ENCODE data around the gene FER.

Gene FER

DNA sequence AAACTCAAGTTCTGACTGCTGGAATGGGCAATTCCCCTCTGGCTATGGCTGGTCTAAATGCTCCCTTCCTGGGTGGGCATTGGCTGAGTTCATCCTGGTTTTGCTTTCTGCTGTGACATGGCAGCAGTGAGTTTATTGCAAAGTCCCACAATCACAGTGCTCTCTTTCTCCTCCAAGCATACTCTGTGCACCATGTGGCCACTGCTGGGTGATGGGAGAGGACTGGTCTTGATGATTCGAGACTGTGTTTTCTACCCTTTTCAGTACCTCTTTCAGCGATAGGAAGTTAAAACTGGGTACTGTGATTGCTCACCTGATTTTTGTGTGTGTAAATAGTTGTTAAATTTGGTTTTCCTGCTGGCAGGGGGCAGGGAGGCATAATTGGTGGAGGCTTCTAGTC lies 49.7 kb downstream of the FER start:
- 96 to 100% methylated on average over 2 of the region's 2 CpGs for WGBS, 2 experiments

DNA sequence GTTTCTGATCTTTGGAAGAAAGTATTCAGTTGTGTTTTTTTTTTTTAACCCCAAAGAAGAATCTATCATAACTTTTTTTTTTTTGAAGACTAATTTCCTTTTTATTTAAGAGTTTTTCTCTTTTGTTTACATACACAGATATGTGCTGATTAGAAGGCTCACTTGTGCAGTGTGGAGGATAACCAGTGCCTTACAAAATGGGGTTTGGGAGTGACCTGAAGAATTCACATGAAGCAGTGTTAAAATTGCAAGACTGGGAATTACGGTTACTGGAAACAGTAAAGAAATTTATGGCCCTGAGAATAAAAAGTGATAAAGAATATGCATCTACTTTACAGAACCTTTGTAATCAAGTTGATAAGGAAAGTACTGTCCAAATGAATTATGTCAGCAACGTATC lies 50.3 kb downstream of the FER start:
- H3K36me3 ChIP-seq (ENCODE audit: control insufficient read depth, insufficient read depth, low read length), result no peaks in the 10 kb centered on the region
- H3K9me3 ChIP-seq (ENCODE audit: control insufficient read depth, low read length), result no peaks in the 10 kb centered on the region
- no peak overlapping the region for H3K4me3 ChIP-seq (ENCODE audit: insufficient read depth, low read depth, low read length)
- H3K4me1 ChIP-seq (ENCODE audit: control insufficient read depth, insufficient read depth, low read length), result no peaks in the 10 kb centered on the region
- H3K27ac ChIP-seq (ENCODE audit: insufficient read depth, low read depth, low read length, poor library complexity, severe bottlenecking), result no peak overlapping the region
- 87 to 96% methylated on average over 1 of the region's 2 CpGs for WGBS, 2 experiments
- no peaks in the 10 kb centered on the region for H3K27me3 ChIP-seq (ENCODE audit: control insufficient read depth, insufficient read depth, low read length, poor library complexity, severe bottlenecking)

More for the DNA sequence above, 49.7 kb downstream of the FER start:
- no peaks in the 10 kb centered on the region for H3K36me3 ChIP-seq (ENCODE audit: control insufficient read depth, insufficient read depth, low read length)
- no peaks in the 10 kb centered on the region for H3K4me1 ChIP-seq (ENCODE audit: control insufficient read depth, insufficient read depth, low read length)
- no peak overlapping the region for H3K27ac ChIP-seq (ENCODE audit: insufficient read depth, low read depth, low read length, poor library complexity, severe bottlenecking)
- H3K27me3 ChIP-seq (ENCODE audit: control insufficient read depth, insufficient read depth, low read length, poor library complexity, severe bottlenecking), result no peaks in the 10 kb centered on the region
- no peak overlapping the region for H3K4me3 ChIP-seq (ENCODE audit: insufficient read depth, low read depth, low read length)
- no peaks in the 10 kb centered on the region for H3K9me3 ChIP-seq (ENCODE audit: control insufficient read depth, low read length)

DNA sequence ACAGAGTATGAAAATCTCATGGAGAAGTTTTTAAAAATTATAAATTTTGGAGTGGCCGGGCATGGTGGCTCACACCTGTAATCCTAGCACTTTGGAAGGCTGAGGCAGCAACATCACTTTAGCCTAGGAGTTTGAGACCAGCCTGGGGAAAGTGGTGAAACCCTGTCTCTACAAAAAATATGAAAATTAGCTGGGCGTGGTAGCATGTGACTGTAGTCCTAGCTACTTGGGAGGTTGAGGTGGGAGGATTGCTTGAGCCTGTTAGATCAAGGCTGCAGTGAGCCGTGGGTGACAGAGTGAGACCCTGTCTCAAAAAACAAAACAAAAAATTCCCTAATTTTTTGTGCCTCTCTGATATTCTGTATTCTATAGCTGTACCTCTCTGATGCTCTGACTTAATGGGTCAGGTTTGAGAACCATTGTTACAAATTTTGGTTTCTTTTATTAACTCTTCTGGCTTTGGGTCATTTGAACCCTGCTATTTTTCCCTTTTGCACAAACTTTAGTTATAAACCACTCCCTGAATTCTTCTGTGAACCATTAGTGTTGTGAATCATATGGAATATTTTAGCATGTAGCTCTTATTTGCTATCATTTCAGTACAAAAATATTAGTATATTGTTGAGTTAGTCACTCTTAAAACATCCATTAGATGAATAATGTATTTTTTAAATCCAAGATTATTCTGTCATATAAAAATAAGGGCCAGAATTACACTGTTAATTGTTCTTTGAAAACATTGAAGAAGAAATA lies 51.0 kb downstream of the FER start:
- Histone ChIP-seq H3K27me3 (ENCODE audit: control insufficient read depth, insufficient read depth, low read length, poor library complexity, severe bottlenecking) (no peaks in the 10 kb centered on the region), H3K27ac (ENCODE audit: insufficient read depth, low read depth, low read length, poor library complexity, severe bottlenecking) (no peak overlapping the region), H3K36me3 (ENCODE audit: control insufficient read depth, insufficient read depth, low read length) (no peaks in the 10 kb centered on the region), H3K4me3 (ENCODE audit: insufficient read depth, low read depth, low read length) (no peak overlapping the region), H3K9me3 (ENCODE audit: control insufficient read depth, low read length) (no peaks in the 10 kb centered on the region), H3K4me1 (ENCODE audit: control insufficient read depth, insufficient read depth, low read length) (no peaks in the 10 kb centered on the region)
- WGBS, 2 experiments, result 95 to 98% methylated on average over 3 of the region's 3 CpGs

DNA sequence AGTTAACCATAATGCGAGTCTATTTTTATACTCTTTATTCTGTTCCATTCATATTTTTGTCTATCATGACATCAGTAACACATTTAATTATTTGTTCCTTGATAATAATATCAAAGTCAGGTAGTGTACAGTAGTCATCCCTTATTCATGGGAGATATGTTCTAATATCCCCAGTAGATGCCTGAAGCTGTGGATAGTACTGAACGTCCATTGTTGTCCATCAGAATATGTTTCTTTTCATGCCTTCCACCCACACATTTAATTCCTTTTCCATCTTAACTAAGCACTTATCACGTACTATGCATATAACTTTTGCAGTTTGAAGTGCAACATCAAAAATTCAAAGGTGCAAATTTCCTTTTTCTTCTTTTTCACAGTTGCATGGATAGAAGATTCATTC lies 53.6 kb downstream of the FER start:
- Histone ChIP-seq H3K27me3 (ENCODE audit: control insufficient read depth, insufficient read depth, low read length, poor library complexity, severe bottlenecking) (no peaks in the 10 kb centered on the region), H3K4me3 (ENCODE audit: insufficient read depth, low read depth, low read length) (no peak overlapping the region), H3K36me3 (ENCODE audit: control insufficient read depth, insufficient read depth, low read length) (no peaks in the 10 kb centered on the region), H3K9me3 (ENCODE audit: control insufficient read depth, low read length) (no peaks in the 10 kb centered on the region), H3K4me1 (ENCODE audit: control insufficient read depth, insufficient read depth, low read length) (no peaks in the 10 kb centered on the region), H3K27ac (ENCODE audit: insufficient read depth, low read depth, low read length, poor library complexity, severe bottlenecking) (no peak overlapping the region)
- 90 to 94% methylated on average over 3 of the region's 3 CpGs for WGBS, 2 experiments

DNA sequence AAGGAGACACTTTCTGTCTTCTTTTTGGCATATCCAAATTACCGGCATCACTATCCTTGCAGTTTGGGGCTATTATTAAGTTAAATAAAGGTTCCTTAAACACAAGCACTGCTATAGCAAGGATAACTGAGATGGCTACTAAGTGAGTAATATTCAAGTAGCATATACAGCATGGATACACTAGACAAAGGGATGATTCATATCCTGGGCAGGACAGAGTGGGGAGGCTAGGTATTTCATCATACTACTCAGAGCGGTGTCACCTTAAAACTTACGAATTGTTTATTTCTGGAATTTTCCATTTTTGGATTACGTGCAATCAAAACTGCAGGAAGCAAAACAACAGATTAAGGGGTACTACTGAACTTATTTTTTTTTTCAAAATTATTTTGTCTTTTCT lies 54.1 kb downstream of the FER start:
- Histone ChIP-seq H3K27ac (ENCODE audit: insufficient read depth, low read depth, low read length, poor library complexity, severe bottlenecking) (no peak overlapping the region), H3K4me3 (ENCODE audit: insufficient read depth, low read depth, low read length) (no peak overlapping the region)
- WGBS, 2 experiments, result 93 to 97% methylated on average over 3 to 4 of the region's 4 CpGs

DNA sequence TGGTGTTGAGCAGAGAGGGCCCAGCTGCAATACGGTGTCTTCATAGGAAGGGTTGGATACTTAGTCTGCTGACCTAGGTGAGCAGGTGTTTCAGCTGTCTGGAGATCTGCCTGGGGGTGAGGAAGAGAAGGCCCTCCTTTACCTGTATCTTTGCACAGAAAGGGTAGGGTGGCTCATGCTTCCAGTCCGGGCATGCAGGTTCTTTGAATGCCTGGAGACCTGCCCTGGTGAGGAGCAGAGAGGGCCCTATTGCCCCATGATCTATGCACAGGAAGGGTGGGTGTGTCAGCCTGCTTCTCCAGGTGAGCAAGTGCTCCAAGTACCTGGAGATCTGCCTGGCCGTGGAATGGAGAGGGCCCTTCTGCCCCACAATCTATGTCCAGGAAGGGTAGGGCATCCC lies 63.0 kb downstream of the FER start:
- no peaks in the 10 kb centered on the region for H3K27me3 ChIP-seq (ENCODE audit: control insufficient read depth, insufficient read depth, low read length, poor library complexity, severe bottlenecking)
- no peak overlapping the region for H3K27ac ChIP-seq (ENCODE audit: insufficient read depth, low read depth, low read length, poor library complexity, severe bottlenecking)
- H3K9me3 ChIP-seq (ENCODE audit: control insufficient read depth, low read length), result no peaks in the 10 kb centered on the region
- H3K4me1 ChIP-seq (ENCODE audit: control insufficient read depth, insufficient read depth, low read length), result no peaks in the 10 kb centered on the region
- no peaks in the 10 kb centered on the region for H3K36me3 ChIP-seq (ENCODE audit: control insufficient read depth, insufficient read depth, low read length)
- H3K4me3 ChIP-seq (ENCODE audit: insufficient read depth, low read depth, low read length), result no peak overlapping the region
- 91 to 95% methylated on average over 3 of the region's 3 CpGs for WGBS, 2 experiments

More for the DNA sequence above, 54.1 kb downstream of the FER start:
- Histone ChIP-seq H3K9me3 (ENCODE audit: control insufficient read depth, low read length) (no peaks in the 10 kb centered on the region), H3K27me3 (ENCODE audit: control insufficient read depth, insufficient read depth, low read length, poor library complexity, severe bottlenecking) (no peaks in the 10 kb centered on the region), H3K4me1 (ENCODE audit: control insufficient read depth, insufficient read depth, low read length) (no peaks in the 10 kb centered on the region), H3K36me3 (ENCODE audit: control insufficient read depth, insufficient read depth, low read length) (no peaks in the 10 kb centered on the region)

DNA sequence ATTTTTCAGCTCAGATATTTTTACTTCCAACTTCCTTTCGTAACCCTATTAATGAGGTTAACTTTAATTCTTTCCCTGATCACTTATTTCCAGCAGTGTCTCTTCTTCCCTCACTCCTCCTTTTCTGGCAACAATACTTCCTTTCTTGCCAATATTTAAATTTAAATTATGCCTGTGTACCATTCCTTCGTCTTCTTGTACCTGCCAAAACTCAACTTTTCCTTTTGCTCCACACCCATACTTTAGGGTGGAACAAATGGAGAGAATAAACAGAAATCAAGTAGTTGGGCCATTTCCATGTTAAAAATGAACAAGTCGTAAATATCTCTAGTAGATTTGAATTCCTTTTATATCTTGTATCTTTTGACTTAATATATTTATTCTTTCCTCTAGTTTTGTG lies 66.0 kb downstream of the FER start:
- Histone ChIP-seq H3K4me3 (ENCODE audit: insufficient read depth, low read depth, low read length) (no peak overlapping the region), H3K36me3 (ENCODE audit: control insufficient read depth, insufficient read depth, low read length) (no peaks in the 10 kb centered on the region), H3K9me3 (ENCODE audit: control insufficient read depth, low read length) (no peaks in the 10 kb centered on the region), H3K27me3 (ENCODE audit: control insufficient read depth, insufficient read depth, low read length, poor library complexity, severe bottlenecking) (no peaks in the 10 kb centered on the region), H3K4me1 (ENCODE audit: control insufficient read depth, insufficient read depth, low read length) (no peaks in the 10 kb centered on the region), H3K27ac (ENCODE audit: insufficient read depth, low read depth, low read length, poor library complexity, severe bottlenecking) (no peak overlapping the region)
- WGBS, 2 experiments, result 93 to 98% methylated on average over 2 of the region's 3 CpGs

DNA sequence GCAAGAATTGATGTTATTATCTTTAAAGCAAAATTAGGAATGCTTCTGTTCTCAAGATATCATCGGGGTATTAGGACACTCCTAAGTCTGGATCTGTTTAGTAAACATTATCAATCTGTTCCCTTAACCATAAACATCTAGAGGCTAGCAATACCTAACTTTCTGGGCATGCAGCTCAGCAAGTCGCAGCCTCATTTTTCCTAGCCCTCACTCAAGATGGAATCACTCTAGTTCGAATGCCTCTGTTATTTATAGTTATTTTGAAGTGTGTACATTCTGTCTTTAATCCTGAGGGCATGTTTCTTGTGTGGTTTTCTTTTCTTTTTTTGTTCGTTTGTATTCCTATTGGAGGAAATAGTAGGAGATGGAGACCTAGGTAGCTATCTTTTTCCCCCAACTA lies 66.9 kb downstream of the FER start:
- H3K4me1 ChIP-seq (ENCODE audit: control insufficient read depth, insufficient read depth, low read length), result no peaks in the 10 kb centered on the region
- H3K36me3 ChIP-seq (ENCODE audit: control insufficient read depth, insufficient read depth, low read length), result no peaks in the 10 kb centered on the region
- H3K9me3 ChIP-seq (ENCODE audit: control insufficient read depth, low read length), result no peaks in the 10 kb centered on the region
- 92 to 94% methylated on average over 3 of the region's 4 CpGs for WGBS, 2 experiments
- H3K27me3 ChIP-seq (ENCODE audit: control insufficient read depth, insufficient read depth, low read length, poor library complexity, severe bottlenecking), result no peaks in the 10 kb centered on the region
- H3K27ac ChIP-seq (ENCODE audit: insufficient read depth, low read depth, low read length, poor library complexity, severe bottlenecking), result no peak overlapping the region
- H3K4me3 ChIP-seq (ENCODE audit: insufficient read depth, low read depth, low read length), result no peak overlapping the region

DNA sequence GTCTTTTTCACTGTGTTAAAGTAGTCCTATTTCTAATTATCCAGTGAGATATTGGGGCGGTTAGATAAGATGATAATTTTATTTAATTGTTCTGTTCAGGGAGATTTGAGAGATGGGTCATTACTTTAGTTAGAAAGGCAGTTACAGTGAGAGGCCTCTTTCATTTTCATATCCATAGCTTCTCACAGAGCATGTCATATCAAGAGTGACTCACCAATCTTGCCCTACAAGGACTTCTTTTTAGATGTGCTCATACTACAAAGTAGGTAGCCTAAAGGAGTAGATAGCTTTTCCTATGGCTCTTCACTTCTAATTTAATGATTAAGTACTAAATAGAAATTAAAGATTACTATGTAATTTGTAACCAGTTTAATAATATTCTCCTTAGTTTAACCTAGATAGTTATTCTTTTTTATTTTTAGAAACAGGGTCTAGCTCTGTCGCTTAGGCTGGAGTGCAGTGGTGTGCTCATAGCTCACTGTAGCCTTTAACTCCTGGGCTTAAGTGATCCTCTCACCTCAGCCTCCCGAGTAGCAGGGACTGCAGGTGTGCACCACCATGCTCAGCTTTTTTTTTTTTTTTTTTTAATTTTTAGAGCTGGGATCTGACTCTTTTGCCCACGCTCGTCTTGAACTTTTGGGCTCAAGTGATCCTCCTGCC lies 71.0 kb downstream of the FER start:
- Histone ChIP-seq H3K9me3 (ENCODE audit: control insufficient read depth, low read length) (no peaks in the 10 kb centered on the region), H3K27me3 (ENCODE audit: control insufficient read depth, insufficient read depth, low read length, poor library complexity, severe bottlenecking) (no peaks in the 10 kb centered on the region), H3K4me3 (ENCODE audit: insufficient read depth, low read depth, low read length) (no peak overlapping the region), H3K36me3 (ENCODE audit: control insufficient read depth, insufficient read depth, low read length) (no peaks in the 10 kb centered on the region), H3K4me1 (ENCODE audit: control insufficient read depth, insufficient read depth, low read length) (no peaks in the 10 kb centered on the region), H3K27ac (ENCODE audit: insufficient read depth, low read depth, low read length, poor library complexity, severe bottlenecking) (no peak overlapping the region)
- WGBS, 2 experiments, result 89 to 93% methylated on average over 5 of the region's 5 CpGs

DNA sequence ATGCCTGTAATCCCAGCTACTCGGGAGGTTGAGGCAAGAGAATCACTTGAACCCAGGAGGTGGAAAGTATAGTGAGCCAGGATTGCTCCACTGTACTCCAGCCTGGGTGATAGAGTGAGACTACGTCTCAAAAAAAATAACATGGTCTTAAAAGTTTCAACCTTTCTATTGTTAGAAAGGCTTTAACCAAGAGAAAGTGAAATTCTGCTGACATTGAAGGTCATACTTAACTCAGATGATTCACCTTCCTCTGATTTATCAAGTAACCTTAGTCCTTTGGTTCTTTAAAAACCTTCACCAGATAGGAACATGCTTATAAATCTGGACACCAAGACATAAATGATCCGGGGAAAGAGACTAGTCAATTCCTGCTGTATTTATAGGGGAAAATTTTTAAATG lies 73.3 kb downstream of the FER start:
- H3K36me3 ChIP-seq (ENCODE audit: control insufficient read depth, insufficient read depth, low read length), result no peaks in the 10 kb centered on the region
- no peaks in the 10 kb centered on the region for H3K4me1 ChIP-seq (ENCODE audit: control insufficient read depth, insufficient read depth, low read length)
- H3K27ac ChIP-seq (ENCODE audit: insufficient read depth, low read depth, low read length, poor library complexity, severe bottlenecking), result no peak overlapping the region
- no peaks in the 10 kb centered on the region for H3K27me3 ChIP-seq (ENCODE audit: control insufficient read depth, insufficient read depth, low read length, poor library complexity, severe bottlenecking)
- H3K4me3 ChIP-seq (ENCODE audit: insufficient read depth, low read depth, low read length), result no peak overlapping the region
- WGBS, 2 experiments, result 93 to 100% methylated on average over 3 of the region's 3 CpGs
- no peaks in the 10 kb centered on the region for H3K9me3 ChIP-seq (ENCODE audit: control insufficient read depth, low read length)
